DND-41 (cell line): ENCODE results near the gene STARD9.

ENCODE experiments used
- ATAC-seq: fragments of 200-7000 bp; cut with Tn5 transposase; 3 replicates; pipeline ENCODE4 v1.9.1; 2021; ENCODE audit warnings: low read depth; ENCODE audit not compliant: insufficient read depth
- DNase-seq: peaks from one replicate; pipeline ENCODE4 v3.0.0-alpha.2; 2020
- H2AFZ ChIP-seq: 2 replicates; pipeline ENCODE4 v1.6.0; 2012; ENCODE audit warnings: low read depth, low read length
- H3K27ac ChIP-seq: 2 replicates; pipeline ENCODE4 v1.5.1; 2012; ENCODE audit warnings: low read length, inconsistent platforms
- H3K27me3 ChIP-seq: fragments of 200-600 bp; sonication (generic); 2 replicates; pipeline ENCODE4 v1.6.0; 2012; ENCODE audit warnings: low read length, mild to moderate bottlenecking, inconsistent platforms; ENCODE audit not compliant: insufficient read depth, poor library complexity
- H3K36me3 ChIP-seq: 2 replicates; pipeline ENCODE4 v1.5.1; 2012; ENCODE audit warnings: low read length, inconsistent platforms; ENCODE audit not compliant: insufficient read depth
- H3K4me1 ChIP-seq: 2 replicates; pipeline ENCODE4 v1.5.1; 2012; ENCODE audit warnings: mild to moderate bottlenecking, low read length; ENCODE audit not compliant: insufficient read depth
- H3K4me2 ChIP-seq: 2 replicates; pipeline ENCODE4 v1.6.0; 2012; ENCODE audit warnings: mild to moderate bottlenecking, moderate library complexity, low read length, inconsistent platforms; ENCODE audit not compliant: insufficient read depth
- H3K4me3 ChIP-seq, 2 experiments: fragments of 200-600 bp in 1 of 2; shearing (Covaris generic) in 1 of 2; 2 replicates each; pipeline ENCODE4 v1.5.1; 2012 to 2016; ENCODE audit warnings: inconsistent platforms in 2 of 2, low read length in 2 of 2, mild to moderate bottlenecking in 2 of 2, low read depth in 1 of 2, moderate library complexity in 1 of 2
- H3K79me2 ChIP-seq: 2 replicates; pipeline ENCODE4 v1.6.0; 2012; ENCODE audit warnings: low read length, inconsistent platforms; ENCODE audit not compliant: insufficient read depth
- H3K9ac ChIP-seq: 2 replicates; pipeline ENCODE4 v1.6.0; 2012; ENCODE audit warnings: low read depth, mild to moderate bottlenecking, inconsistent platforms, low read length, moderate library complexity
- H3K9me3 ChIP-seq: 2 replicates; pipeline ENCODE4 v1.5.1; 2012; ENCODE audit warnings: low read length, moderate library complexity, mild to moderate bottlenecking, inconsistent platforms; ENCODE audit not compliant: insufficient read depth, severe bottlenecking
- H4K20me1 ChIP-seq: 2 replicates; pipeline ENCODE4 v1.6.0; 2012; ENCODE audit warnings: low read length; ENCODE audit not compliant: insufficient read depth
- EZH2 ChIP-seq: IDR thresholded peaks from 3 replicates; pipeline ENCODE4 v1.6.1; 2012; ENCODE audit warnings: borderline replicate concordance, low read depth, mild to moderate bottlenecking, moderate library complexity, low read length, inconsistent platforms; ENCODE audit not compliant: severe bottlenecking
- TF ChIP-seq, protein P1 (sequence below): IDR thresholded peaks from 2 replicates; pipeline ENCODE4 v1.5.1; 2012; ENCODE audit warnings: borderline replicate concordance, low read length, moderate library complexity, mild to moderate bottlenecking; ENCODE audit not compliant: poor library complexity, severe bottlenecking; ENCODE audit errors: extremely low read depth

Gene STARD9

DNA sequence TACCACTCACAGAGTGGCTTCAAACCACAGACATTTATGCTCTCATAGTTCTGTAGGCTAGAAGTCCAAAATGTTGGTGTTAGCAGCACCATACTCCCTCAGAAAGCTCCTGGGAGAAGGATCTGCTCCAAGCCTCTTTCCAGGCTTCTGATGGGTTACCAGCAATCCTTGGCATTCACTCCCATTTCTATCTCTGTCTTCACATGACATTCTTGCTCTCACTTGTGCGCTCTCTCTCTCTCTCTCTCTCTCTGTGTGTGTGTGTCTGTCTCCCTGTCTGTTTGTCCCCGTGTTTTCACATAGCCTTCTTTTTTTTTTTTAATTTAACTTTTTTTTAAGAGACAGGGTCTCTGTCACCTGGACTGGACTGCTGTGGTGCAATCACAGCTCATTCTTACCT, 135.3 kb downstream of the STARD9 start:
- TF ChIP-seq EZH2, result no peak
- TF ChIP-seq, protein P1, sequence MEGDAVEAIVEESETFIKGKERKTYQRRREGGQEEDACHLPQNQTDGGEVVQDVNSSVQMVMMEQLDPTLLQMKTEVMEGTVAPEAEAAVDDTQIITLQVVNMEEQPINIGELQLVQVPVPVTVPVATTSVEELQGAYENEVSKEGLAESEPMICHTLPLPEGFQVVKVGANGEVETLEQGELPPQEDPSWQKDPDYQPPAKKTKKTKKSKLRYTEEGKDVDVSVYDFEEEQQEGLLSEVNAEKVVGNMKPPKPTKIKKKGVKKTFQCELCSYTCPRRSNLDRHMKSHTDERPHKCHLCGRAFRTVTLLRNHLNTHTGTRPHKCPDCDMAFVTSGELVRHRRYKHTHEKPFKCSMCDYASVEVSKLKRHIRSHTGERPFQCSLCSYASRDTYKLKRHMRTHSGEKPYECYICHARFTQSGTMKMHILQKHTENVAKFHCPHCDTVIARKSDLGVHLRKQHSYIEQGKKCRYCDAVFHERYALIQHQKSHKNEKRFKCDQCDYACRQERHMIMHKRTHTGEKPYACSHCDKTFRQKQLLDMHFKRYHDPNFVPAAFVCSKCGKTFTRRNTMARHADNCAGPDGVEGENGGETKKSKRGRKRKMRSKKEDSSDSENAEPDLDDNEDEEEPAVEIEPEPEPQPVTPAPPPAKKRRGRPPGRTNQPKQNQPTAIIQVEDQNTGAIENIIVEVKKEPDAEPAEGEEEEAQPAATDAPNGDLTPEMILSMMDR, result no peak
- H3K4me1 ChIP-seq, result no peaks in the 10 kb centered on the region

DNA sequence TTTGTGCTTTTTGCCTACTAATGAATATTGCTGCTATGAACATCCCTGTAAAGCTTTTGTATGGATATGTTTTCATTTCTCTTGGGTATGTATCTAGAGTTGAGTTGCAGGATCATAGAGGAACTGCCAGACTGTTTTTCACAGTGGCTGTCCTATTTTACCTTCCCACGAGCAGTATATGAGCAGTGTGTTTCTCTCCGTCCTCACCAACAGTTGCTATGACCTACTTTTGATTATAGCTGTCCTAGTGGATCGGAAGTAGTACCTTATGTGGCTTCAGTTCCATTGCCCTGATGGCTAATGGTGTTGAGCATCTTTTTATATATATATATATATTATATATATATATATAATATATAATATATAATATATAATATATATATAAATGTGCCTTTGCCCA, 136.3 kb downstream of the STARD9 start:
- H3K4me3 ChIP-seq, result no peak overlapping the region
- DNase-seq, result no peak
- H3K36me3 ChIP-seq, result no peaks in the 10 kb centered on the region
- TF ChIP-seq EZH2, result no peak
- TF ChIP-seq, protein P1, result no peak
- no peaks in the 10 kb centered on the region for H3K9me3 ChIP-seq
- no peak for ATAC-seq
- H4K20me1 ChIP-seq, result no peaks in the 10 kb centered on the region
- H3K27ac ChIP-seq, result no peak overlapping the region
- H2AFZ ChIP-seq, result no peak overlapping the region
- no peaks in the 10 kb centered on the region for H3K79me2 ChIP-seq
- H3K9ac ChIP-seq, result no peak overlapping the region
- no peak overlapping the region for H3K4me2 ChIP-seq
- no peaks in the 10 kb centered on the region for H3K4me1 ChIP-seq
- H3K27me3 ChIP-seq, result no peaks in the 10 kb centered on the region

More for the DNA sequence above, 135.3 kb downstream of the STARD9 start:
- ATAC-seq (no peak), DNase-seq (no peak)
- no peaks in the 10 kb centered on the region for H3K9me3 ChIP-seq
- H3K4me2 ChIP-seq, result no peak overlapping the region
- H3K27ac ChIP-seq, result no peak overlapping the region
- H4K20me1 ChIP-seq, result no peaks in the 10 kb centered on the region
- H3K36me3 ChIP-seq, result no peaks in the 10 kb centered on the region
- H3K9ac ChIP-seq, result no peak overlapping the region
- H2AFZ ChIP-seq, result no peak overlapping the region
- H3K4me3 ChIP-seq, result no peak overlapping the region
- H3K79me2 ChIP-seq, result no peaks in the 10 kb centered on the region
- no peaks in the 10 kb centered on the region for H3K27me3 ChIP-seq

DNA sequence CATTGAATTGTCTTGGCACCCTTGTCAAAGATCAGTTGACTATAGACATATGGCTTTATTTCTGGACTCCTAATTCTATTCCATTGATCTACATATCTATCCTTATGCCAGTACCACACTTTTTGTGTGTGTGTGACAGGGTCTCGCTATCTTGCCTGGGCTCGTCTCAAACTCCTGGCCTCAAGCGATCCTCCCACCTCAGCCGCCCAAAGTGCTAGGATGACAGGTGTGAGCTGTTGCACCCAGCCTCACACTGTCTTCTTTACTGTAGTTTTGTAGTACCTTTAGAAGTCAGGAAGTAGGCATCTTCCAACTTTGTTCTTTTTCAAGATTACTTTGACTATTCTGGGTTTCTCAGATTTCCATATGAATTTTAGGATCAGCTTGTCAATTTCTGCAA, 137.2 kb downstream of the STARD9 start:
- H3K27ac ChIP-seq, result no peak overlapping the region
- H3K4me3 ChIP-seq, result no peak overlapping the region
- no peak overlapping the region for H3K9ac ChIP-seq
- H3K4me2 ChIP-seq, result no peak overlapping the region
- no peaks in the 10 kb centered on the region for H3K4me1 ChIP-seq
- no peak for DNase-seq
- no peaks in the 10 kb centered on the region for H3K36me3 ChIP-seq
- TF ChIP-seq EZH2, result no peak
- TF ChIP-seq, protein P1, result no peak
- no peak overlapping the region for H2AFZ ChIP-seq
- no peak for ATAC-seq
- H4K20me1 ChIP-seq, result no peaks in the 10 kb centered on the region
- no peaks in the 10 kb centered on the region for H3K79me2 ChIP-seq
- H3K9me3 ChIP-seq, result no peaks in the 10 kb centered on the region
- H3K27me3 ChIP-seq, result no peaks in the 10 kb centered on the region

DNA sequence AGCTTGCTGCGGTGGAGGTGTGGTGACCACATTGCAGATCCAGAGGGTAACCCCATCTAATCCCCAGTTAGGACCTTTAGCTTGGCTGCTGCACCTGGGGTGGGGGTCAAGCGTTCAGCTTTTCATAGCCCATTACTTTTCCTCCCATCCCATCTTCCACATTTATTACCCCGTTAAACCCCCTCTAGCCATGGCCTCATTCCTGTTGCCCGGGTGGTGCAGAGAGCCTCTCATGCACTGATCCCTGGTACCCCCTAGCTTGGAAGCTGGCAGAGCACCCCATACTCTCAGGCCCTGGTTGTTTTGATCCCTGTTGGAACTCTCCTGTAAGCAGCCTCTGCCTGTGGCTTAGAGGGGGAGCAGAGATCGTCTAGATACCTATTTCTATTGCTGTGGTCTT, 140.7 kb downstream of the STARD9 start:
- Histone ChIP-seq H3K36me3 (peaks cover 6% of the 10 kb centered on the region; the same call in 1 of the 2 replicates), H2AFZ (no peak overlapping the region), H3K79me2 (no peaks in the 10 kb centered on the region), H3K4me1 (no peaks in the 10 kb centered on the region), H3K9me3 (no peaks in the 10 kb centered on the region), H4K20me1 (no peaks in the 10 kb centered on the region), H3K9ac (no peak overlapping the region), H3K4me3 (no peak overlapping the region), H3K27ac (no peak overlapping the region), H3K4me2 (no peak overlapping the region), H3K27me3 (no peaks in the 10 kb centered on the region)
- no peak for TF ChIP-seq EZH2
- TF ChIP-seq, protein P1, result no peak
- ATAC-seq (no peak), DNase-seq (no peak)
